GM21390 (cell line): ENCODE measurements around the gene ELK1.
"Not testable (repeated sequence)": the region's sequence is repeated elsewhere in the genome, so short reads cannot be mapped to it uniquely, and the experiment has no call there.

Source experiments
- ATAC-seq: cut with Tn5 transposase; IDR thresholded peaks from one replicate; pipeline ENCODE4 v1.9.1; 2021; ENCODE audit not compliant: unreplicated experiment

The ELK1 gene

GRCh38 chrX:47650164-47651042, at the start of gene ELK1:
Gene ELK1, minus strand, starts transcription at chrX:47650563. Its CDS starts 9,122 bp downstream, at chrX:47641441.
- ATAC-seq = peak; percentile 91

- ATAC-seq = no peak
These were observed 46.8 kb upstream of the ELK1 start for GRCh38 chrX:47697181-47697580.

- ATAC-seq = no peak
These were observed 39.8 kb upstream of the ELK1 start for GRCh38 chrX:47690175-47690574.

GRCh38 chrX:47687263-47687662, 36.9 kb upstream of the ELK1 start:
- ATAC-seq = no peak

- no peak for ATAC-seq
These were observed 33.5 kb upstream of the ELK1 start for GRCh38 chrX:47683829-47684205.

- no peak for ATAC-seq
These were observed 32.9 kb upstream of the ELK1 start for GRCh38 chrX:47683184-47683828.

GRCh38 chrX:47675959-47676859, 25.8 kb upstream of the ELK1 start:
- ATAC-seq = not testable (repeated sequence)

- ATAC-seq = no peak
These were observed 24.4 kb upstream of the ELK1 start for GRCh38 chrX:47674776-47675175.

GRCh38 chrX:47665797-47666196, 15.4 kb upstream of the ELK1 start:
- not testable (repeated sequence) for ATAC-seq

GRCh38 chrX:47664737-47665136, 14.4 kb upstream of the ELK1 start:
- no peak for ATAC-seq

- no peak for ATAC-seq
These were observed 11.8 kb upstream of the ELK1 start for GRCh38 chrX:47662144-47662657.

GRCh38 chrX:47661539-47661938, 11.2 kb upstream of the ELK1 start:
- ATAC-seq = no peak

- no peak for ATAC-seq
These were observed 9.0 kb upstream of the ELK1 start for GRCh38 chrX:47659421-47659726.

GRCh38 chrX:47658684-47659420, 8.5 kb upstream of the ELK1 start, which contains the start of gene UXT:
Gene UXT, minus strand, starts transcription at chrX:47659180. Its CDS starts 253 bp downstream, at chrX:47658927.
- peak; percentile 78 for ATAC-seq

- no peak for ATAC-seq
These were observed 7.9 kb upstream of the ELK1 start for GRCh38 chrX:47658301-47658683.

GRCh38 chrX:47651043-47651905, 911 bp upstream of the ELK1 start:
- ATAC-seq = no peak

GRCh38 chrX:47649781-47650163, 591 bp downstream of the ELK1 start:
- no peak for ATAC-seq

- no peak for ATAC-seq
These were observed 1.1 kb downstream of the ELK1 start for GRCh38 chrX:47649271-47649670.

GRCh38 chrX:47648376-47648775, 2.0 kb downstream of the ELK1 start:
- no peak for ATAC-seq

GRCh38 chrX:47646636-47647035, 3.7 kb downstream of the ELK1 start:
- no peak for ATAC-seq
